Measurements from ENCODE around the gene TBL3.
"Not testable (repeated sequence)": the region's sequence is repeated elsewhere in the genome, so short reads cannot be mapped to it uniquely, and the experiment has no call there.

The TBL3 gene

DNA sequence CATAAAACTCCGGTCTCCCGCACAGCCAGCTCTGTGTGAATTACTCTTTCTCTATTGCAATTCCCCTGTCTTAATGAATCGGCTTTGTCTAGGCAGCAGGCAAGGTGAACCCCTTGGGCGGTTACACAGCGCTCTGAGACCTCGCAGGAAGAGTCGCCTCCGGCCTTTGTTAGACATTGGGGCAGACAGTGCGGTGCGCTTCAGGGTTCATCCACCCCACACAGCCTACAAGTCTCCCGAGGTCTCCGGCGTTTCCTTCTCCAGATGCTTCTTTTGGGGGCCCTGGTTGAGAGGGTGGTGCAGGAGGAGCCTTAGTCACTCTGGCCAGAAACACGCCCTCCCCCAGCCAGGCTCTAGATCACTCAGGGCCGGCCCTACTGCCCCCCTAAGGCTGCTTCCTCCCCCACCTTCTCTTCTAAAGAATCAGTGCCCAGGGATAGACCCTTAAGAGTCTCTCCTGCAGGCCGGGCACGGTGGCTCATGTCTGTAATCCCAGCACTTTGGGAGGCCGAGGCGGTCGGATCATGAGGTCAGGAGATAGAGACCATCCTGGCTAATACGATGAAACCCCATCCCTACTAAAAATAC, 27.1 kb upstream of the TBL3 start:
- DNase-seq, result no peak

GRCh38 chr16:1945559-1946391, 26.1 kb upstream of the TBL3 start:
- DNase-seq, result no peak

- DNase-seq, result no peak
Measured at GRCh38 chr16:1946495-1947368, 25.1 kb upstream of the TBL3 start.

DNA sequence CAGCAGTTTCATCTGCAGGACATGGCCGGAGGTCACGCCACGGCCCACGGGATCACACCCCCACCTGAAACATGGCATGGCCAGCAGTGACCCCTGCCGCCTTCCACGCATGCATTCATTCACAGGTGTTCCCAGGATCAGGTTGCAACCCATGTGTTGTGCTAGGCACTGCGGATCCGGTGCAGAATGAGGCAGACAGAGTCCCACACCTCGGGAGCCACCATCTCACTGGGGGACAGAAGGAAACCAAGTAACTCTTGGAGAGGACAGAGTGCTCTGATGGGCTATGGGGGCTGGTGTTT, 24.5 kb upstream of the TBL3 start:
- DNase-seq, result no peak

GRCh38 chr16:1949507-1949906, 22.3 kb upstream of the TBL3 start:
- no peak for DNase-seq

DNA sequence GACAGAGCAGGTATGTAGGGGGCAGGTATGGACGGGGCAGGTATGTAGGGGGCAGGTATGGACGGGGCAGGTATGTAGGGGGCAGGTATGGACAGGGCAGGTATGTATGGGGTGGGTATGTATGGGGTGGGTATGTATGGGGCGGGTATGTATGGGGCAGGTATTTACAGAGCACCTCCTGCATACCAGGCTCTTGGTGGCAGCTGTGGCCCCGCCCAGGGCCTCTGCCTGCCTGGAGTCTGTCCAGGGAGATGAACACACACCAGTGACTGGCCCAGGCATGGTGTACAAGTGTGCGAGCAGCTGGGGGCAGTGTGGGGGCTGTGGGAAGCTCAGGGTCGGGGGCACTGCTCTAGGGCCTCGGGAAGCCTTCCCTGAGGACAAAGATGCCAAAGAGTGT, 21.8 kb upstream of the TBL3 start:
- DNase-seq, result no peak

DNA sequence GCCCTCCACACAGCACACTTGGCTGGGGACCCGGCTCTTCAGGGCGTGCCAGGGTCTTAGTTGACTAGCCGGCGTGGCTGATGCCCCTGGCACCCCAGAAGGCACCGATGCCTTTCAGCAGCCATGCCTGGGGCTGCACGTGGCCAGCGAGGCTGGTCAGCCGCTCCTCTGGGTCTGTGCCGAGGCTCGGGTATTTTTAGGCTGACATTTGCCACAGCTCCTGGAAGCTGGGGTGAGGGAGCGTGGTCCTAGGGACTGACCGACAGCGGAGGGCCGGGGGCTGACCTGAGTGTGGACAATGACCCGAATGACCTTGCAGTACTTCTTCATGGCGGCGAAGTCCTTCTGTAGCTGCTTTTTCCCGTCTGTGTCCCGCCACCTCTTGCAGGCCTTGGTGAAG, 21.3 kb upstream of the TBL3 start:
- no peak for DNase-seq

DNA sequence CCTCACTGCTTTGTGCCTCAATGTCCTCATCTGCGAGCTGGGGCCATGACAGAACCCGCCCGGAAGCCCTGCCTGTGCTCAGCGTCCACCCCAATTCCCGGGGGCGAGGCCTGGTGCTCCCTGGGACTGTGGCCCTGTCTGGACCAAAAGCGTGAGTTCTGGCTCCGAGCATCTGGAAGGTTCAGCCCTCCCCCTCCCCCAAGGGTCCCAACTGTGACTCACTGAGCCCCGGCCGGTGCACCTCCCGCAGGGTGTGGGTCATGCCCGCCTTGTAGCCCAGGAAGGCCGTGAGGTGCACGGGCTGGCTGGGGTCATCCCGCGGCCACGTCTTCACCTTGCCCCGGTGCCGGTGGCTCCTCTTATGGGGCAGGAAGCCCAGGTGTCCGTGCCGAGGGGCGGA, 18.1 kb upstream of the TBL3 start:
- DNase-seq, result no peak

- DNase-seq, result not testable (repeated sequence)
Measured at GRCh38 chr16:1957434-1958142, 14.3 kb upstream of the TBL3 start.

- DNase-seq, result not testable (repeated sequence)
Measured at GRCh38 chr16:1958143-1958491, 13.7 kb upstream of the TBL3 start.

GRCh38 chr16:1958715-1959268, 13.1 kb upstream of the TBL3 start:
- DNase-seq, result no peak

DNA sequence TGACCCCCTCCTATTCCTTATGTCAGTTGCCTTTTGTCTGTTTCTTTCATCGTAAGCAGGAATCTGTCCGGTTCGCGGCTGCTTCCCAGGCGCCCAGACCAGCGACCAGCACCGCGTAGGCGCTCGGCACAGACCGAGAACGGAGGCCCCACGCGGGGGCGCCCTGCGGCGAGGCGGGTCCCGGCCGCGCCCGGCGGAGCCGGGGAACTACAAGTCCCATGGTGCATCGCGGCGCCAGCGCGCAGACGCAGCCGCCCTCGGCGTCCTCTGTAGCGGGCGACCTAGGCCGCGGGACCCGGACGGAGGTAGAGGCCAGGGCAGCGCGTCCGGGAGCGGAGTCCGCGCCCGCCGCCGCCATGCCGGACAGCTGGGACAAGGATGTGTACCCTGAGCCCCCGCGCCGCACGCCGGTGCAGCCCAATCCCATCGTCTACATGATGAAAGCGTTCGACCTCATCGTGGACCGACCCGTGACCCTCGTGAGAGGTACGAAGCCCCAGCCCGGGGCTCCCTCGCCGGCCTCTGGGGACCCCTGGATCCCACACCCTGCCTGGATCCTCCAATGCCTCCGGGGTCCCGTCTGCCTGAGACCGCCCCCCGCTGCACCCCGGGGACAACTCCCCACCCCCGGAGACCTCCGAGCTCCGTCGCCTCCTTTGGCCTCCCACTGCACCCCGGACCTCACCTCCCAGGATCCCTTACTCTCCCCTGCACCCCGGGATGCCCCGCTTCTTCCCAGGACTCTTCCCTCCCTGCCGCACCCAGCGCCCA, 12.4 kb upstream of the TBL3 start, which contains the start of gene NDUFB10:
Gene NDUFB10, plus strand, starts transcription at position 270 of the 771 bp plus-strand sequence. Its CDS starts 87 bp downstream, at position 357.
- DNase-seq, result peak; percentile 70

GRCh38 chr16:1960665-1961630, 10.9 kb upstream of the TBL3 start:
- DNase-seq, result no peak

- DNase-seq, result no peak
Measured at GRCh38 chr16:1961651-1962067, 10.2 kb upstream of the TBL3 start.

GRCh38 chr16:1962161-1963153, 9.4 kb upstream of the TBL3 start:
- not testable (repeated sequence) for DNase-seq

- DNase-seq, result no peak
Measured at GRCh38 chr16:1963806-1964505, 7.9 kb upstream of the TBL3 start.

DNA sequence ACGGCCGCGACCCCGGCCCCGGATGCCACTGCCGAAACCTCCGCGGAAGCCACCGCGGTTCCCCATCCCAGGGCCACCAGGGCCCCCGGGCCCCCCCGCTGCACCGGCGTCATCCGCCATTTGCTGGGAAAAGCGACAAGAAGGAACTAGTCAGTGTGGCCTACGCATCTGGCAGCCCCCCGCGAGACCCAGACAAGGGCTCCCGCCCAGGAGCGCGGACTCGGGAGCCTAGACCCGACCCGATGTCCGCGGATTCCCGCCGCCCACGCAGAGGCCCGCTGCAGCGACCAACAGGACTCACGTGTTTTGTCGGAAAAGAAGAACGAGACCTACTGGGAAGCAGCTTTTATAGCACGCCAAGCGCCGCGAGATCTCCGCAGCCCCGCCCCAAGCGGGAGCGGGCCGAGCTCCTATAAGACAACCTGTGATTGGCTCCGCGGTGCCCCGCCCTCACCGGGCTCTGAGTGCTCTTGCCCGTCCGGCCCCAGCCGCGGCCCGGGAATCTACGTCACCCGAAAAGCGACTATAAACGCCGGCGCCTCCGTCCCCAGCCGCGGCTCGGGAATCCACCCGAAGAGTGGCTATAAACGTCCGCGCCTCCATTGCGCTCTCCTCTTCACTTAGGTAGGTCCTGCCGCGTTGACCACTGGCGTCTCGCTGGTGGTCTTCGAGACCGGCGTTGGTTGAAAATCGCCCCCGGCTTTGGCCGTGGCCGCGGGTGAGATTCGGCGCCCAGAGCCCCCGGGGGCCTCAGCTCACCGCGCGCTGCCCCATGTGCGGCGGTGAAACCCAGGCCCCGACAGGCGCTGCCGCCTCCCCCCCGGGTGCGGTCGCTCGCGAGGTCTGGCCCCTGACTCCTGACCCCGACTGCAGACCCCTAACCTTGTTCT, 7.1 kb upstream of the TBL3 start, which contains the start of gene RPS2:
Gene RPS2, minus strand, starts transcription at position 321 of the 890 bp plus-strand sequence. Its CDS starts 201 bp downstream, at position 120.
- peak; percentile 99 for DNase-seq

Measured in 8988T (cell line).